ENCODE data around the gene PPHLN1. TPM values are rescaled to one million over a fixed set of nuclear protein-coding genes. Genes with fewer than 3 reads are reported as not detected.
"Not testable (repeated sequence)": the region's sequence is repeated elsewhere in the genome, so short reads cannot be mapped to it uniquely, and the experiment has no call there.

PPHLN1 gene
- total RNA-seq, 4 donors from 2014 or later, result 43.2 to 88.9 (median 56.0) TPM

- Histone ChIP-seq H3K4me3 (no peak overlapping the region), H3K36me3 (peaks cover 0 to 37% of the 10 kb centered on the region in 2 donors), H3K4me1 (peaks cover 11 to 34% (median 12%) of the 10 kb centered on the region in 3 donors), H3K9me3 (no peaks in the 10 kb centered on the region), H3K27ac (no peak overlapping the region), H3K27me3 (no peaks in the 10 kb centered on the region)
- no peak for TF ChIP-seq CTCF (IDR thresholded peaks at IDR 0.05)
- WGBS, 2 donors (ENCODE audit: low coverage in 1 of 2), result 88 to 100% methylated on average over 1 to 5 of the region's 6 CpGs
- ATAC-seq, result no peak
Observed at GRCh38 chr12:42323856-42324255, 2.1 kb upstream of the PPHLN1 start.

- WGBS, 2 donors (ENCODE audit: low coverage in 1 of 2), result 31 to 32% methylated on average over 7 of the region's 7 CpGs
- no peak for ATAC-seq
- Histone ChIP-seq H3K27ac (peak overlapping the region; percentile 67 to 90 (median 88)), H3K36me3 (peaks cover 0 to 23% of the 10 kb centered on the region in 2 donors), H3K9me3 (no peaks in the 10 kb centered on the region), H3K27me3 (no peaks in the 10 kb centered on the region), H3K4me3 (peak overlapping the region; percentile 61 to 67), H3K4me1 (peaks cover 11 to 41% (median 12%) of the 10 kb centered on the region in 3 donors)
- no peak for TF ChIP-seq CTCF (IDR thresholded peaks at IDR 0.05)
- TF ChIP-seq EP300 (IDR thresholded peaks at IDR 0.05), result no peak
- no peak for TF ChIP-seq POLR2A (IDR thresholded peaks at IDR 0.05)
- TF ChIP-seq POLR2AphosphoS5 (IDR thresholded peaks at IDR 0.05), result no peak
Observed at GRCh38 chr12:42325326-42325652, 678 bp upstream of the PPHLN1 start.

GRCh38 chr12:42326541-42327226 is 717 bp downstream of the PPHLN1 start:
- Histone ChIP-seq H3K4me3 (peak overlapping the region; percentile 61 to 67), H3K27ac (peak overlapping the region; percentile 67 to 90 (median 88)), H3K9me3 (no peaks in the 10 kb centered on the region), H3K27me3 (no peaks in the 10 kb centered on the region), H3K4me1 (peaks cover 11 to 44% (median 12%) of the 10 kb centered on the region in 3 donors), H3K36me3 (peaks cover 0 to 9% of the 10 kb centered on the region in 2 donors)
- ATAC-seq, result no peak
- TF ChIP-seq CTCF (IDR thresholded peaks at IDR 0.05) (no peak), POLR2A (IDR thresholded peaks at IDR 0.05) (no peak), POLR2AphosphoS5 (IDR thresholded peaks at IDR 0.05) (no peak), EP300 (IDR thresholded peaks at IDR 0.05) (no peak)
- 6 to 11% methylated on average over 12 to 13 of the region's 13 CpGs for whole genome bisulfite sequencing, 2 donors (ENCODE audit: low coverage in 1 of 2)

- Histone ChIP-seq H3K4me3 (peak overlapping the region; percentile 61 to 67), H3K9me3 (no peaks in the 10 kb centered on the region), H3K4me1 (peaks cover 11 to 50% (median 12%) of the 10 kb centered on the region in 3 donors), H3K36me3 (peaks cover 0 to 9% of the 10 kb centered on the region in 2 donors), H3K27ac (peak overlapping the region in 1 of 4 donors; percentile 87), H3K27me3 (no peaks in the 10 kb centered on the region)
- 39 to 43% methylated on average over 2 of the region's 2 CpGs for WGBS, 2 donors (ENCODE audit: low coverage in 1 of 2)
- ATAC-seq, result no peak
- TF ChIP-seq POLR2A (IDR thresholded peaks at IDR 0.05), result no peak
- TF ChIP-seq POLR2AphosphoS5 (IDR thresholded peaks at IDR 0.05), result no peak
- no peak for TF ChIP-seq EP300 (IDR thresholded peaks at IDR 0.05)
- TF ChIP-seq CTCF (IDR thresholded peaks at IDR 0.05), result no peak
Observed at GRCh38 chr12:42327227-42327590, 1.2 kb downstream of the PPHLN1 start.

- 86 to 89% methylated on average over 3 to 10 of the region's 11 CpGs for WGBS, 2 donors (ENCODE audit: low coverage in 1 of 2)
Observed at GRCh38 chr12:42330097-42330496, 4.1 kb downstream of the PPHLN1 start.

More at GRCh38 chr12:42330097-42330496, 4.1 kb downstream of the PPHLN1 start:
- H3K36me3 ChIP-seq, ATAC-seq, H3K9me3 ChIP-seq, H3K4me3 ChIP-seq, H3K27ac ChIP-seq, H3K27me3 ChIP-seq: not testable (repeated sequence)
- peaks cover 9 to 54% (median 12%) of the 10 kb centered on the region in 3 donors for H3K4me1 ChIP-seq
